CD14-positive monocyte (primary cell): ENCODE measurements around the gene AASDH. TPM values are rescaled to one million over a fixed set of nuclear protein-coding genes. Genes with fewer than 3 reads are reported as not detected.

Experiments used
- DNase-seq, 3 donors: peaks; one replicate each; pipeline ENCODE4 v3.0.0-alpha.2; 2011 to 2022
- H2AFZ ChIP-seq: 2 replicates; pipeline ENCODE4 v1.6.0; 2012; ENCODE audit warnings: mild to moderate bottlenecking, low read depth, low read length, inconsistent platforms; ENCODE audit not compliant: insufficient read depth, poor library complexity, severe bottlenecking
- H3K27ac ChIP-seq, 2 donors: 1 replicate in 1 of 2; 2 replicates in 1 of 2; pipeline ENCODE4 v1.5.1; 2012 to 2013; ENCODE audit warnings: low read length in 2 of 2, control low read depth in 1 of 2, inconsistent platforms in 1 of 2, low read depth in 1 of 2, mild to moderate bottlenecking in 1 of 2
- H3K27me3 ChIP-seq, 2 donors: one replicate each; pipeline versions ENCODE4 v1.6.0 to v1.6.1; 2011 to 2013; ENCODE audit warnings: low read length in 2 of 2; ENCODE audit not compliant: control insufficient read depth in 2 of 2, insufficient read depth in 2 of 2
- H3K36me3 ChIP-seq, 2 donors: replicated peaks in 1 of 2; 1 replicate in 1 of 2; 2 replicates in 1 of 2; pipeline versions ENCODE4 v1.5.1 to v1.6.1; 2012 to 2013; ENCODE audit warnings: low read length in 2 of 2, control low read depth in 1 of 2, inconsistent platforms in 1 of 2, mild to moderate bottlenecking in 1 of 2; ENCODE audit not compliant: insufficient read depth in 2 of 2, control insufficient read depth in 1 of 2
- H3K4me1 ChIP-seq, 2 donors: 1 replicate in 1 of 2; 2 replicates in 1 of 2; pipeline versions ENCODE4 v1.5.1 to v1.6.1; 2012 to 2013; ENCODE audit warnings: low read length in 2 of 2, control low read depth in 1 of 2, inconsistent platforms in 1 of 2, mild to moderate bottlenecking in 1 of 2, moderate library complexity in 1 of 2; ENCODE audit not compliant: insufficient read depth in 2 of 2, control insufficient read depth in 1 of 2
- H3K4me2 ChIP-seq: replicated peaks from 2 replicates; pipeline ENCODE3; 2012; ENCODE audit warnings: low read length, moderate library complexity, mild to moderate bottlenecking; ENCODE audit not compliant: poor library complexity, severe bottlenecking; ENCODE audit errors: extremely low read depth
- H3K4me3 ChIP-seq, 3 experiments: fragments of 200-600 bp in 1 of 3; sonication (generic) in 1 of 3; replicated peaks in 1 of 3; 1 replicate in 2 of 3; 2 replicates in 1 of 3; pipeline ENCODE4 v1.5.1; 2011 to 2013; ENCODE audit warnings: low read length in 3 of 3, mild to moderate bottlenecking in 3 of 3, control low read depth in 2 of 3, low read depth in 2 of 3, inconsistent platforms in 1 of 3, moderate library complexity in 1 of 3
- H3K79me2 ChIP-seq: 2 replicates; pipeline ENCODE4 v1.6.0; 2012; ENCODE audit warnings: mild to moderate bottlenecking, control low read depth, inconsistent platforms, low read length, moderate library complexity; ENCODE audit not compliant: insufficient read depth
- H3K9ac ChIP-seq: 2 replicates; pipeline ENCODE4 v1.6.0; 2017; ENCODE audit warnings: low read length, mild to moderate bottlenecking; ENCODE audit not compliant: insufficient read depth, poor library complexity, severe bottlenecking
- H3K9me3 ChIP-seq, 2 donors: replicated peaks in 1 of 2; 1 replicate in 1 of 2; 2 replicates in 1 of 2; pipeline versions ENCODE4 v1.5.1 to v1.6.1; 2012 to 2013; ENCODE audit warnings: low read length in 2 of 2, control low read depth in 1 of 2; ENCODE audit not compliant: control insufficient read depth in 1 of 2, insufficient read depth in 1 of 2
- H4K20me1 ChIP-seq: 2 replicates; pipeline ENCODE4 v1.6.0; 2012; ENCODE audit warnings: mild to moderate bottlenecking, low read length, control low read depth, moderate library complexity; ENCODE audit not compliant: insufficient read depth
- H3K27ac Mint-ChIP-seq, 7 donors: one replicate each; pipeline ENCODE4 v1.8.0; 2020; ENCODE audit warnings: mild to moderate bottlenecking in 7 of 7, mixed read lengths in 7 of 7, moderate library complexity in 6 of 7, inconsistent platforms in 2 of 7
- H3K27me3 Mint-ChIP-seq, 3 donors: one replicate each; pipeline ENCODE4 v1.8.0; 2021 to 2022; ENCODE audit warnings: low read depth in 3 of 3, mild to moderate bottlenecking in 3 of 3, mixed read lengths in 3 of 3, moderate library complexity in 3 of 3, inconsistent platforms in 1 of 3
- H3K36me3 Mint-ChIP-seq, 2 donors: one replicate each; pipeline ENCODE4 v1.8.0; 2020; ENCODE audit warnings: mixed read lengths in 2 of 2, inconsistent platforms in 1 of 2, mild to moderate bottlenecking in 1 of 2
- H3K4me1 Mint-ChIP-seq: one replicate; pipeline ENCODE4 v1.8.0; 2020; ENCODE audit warnings: mild to moderate bottlenecking, mixed read lengths
- H3K4me3 Mint-ChIP-seq, 2 donors: one replicate each; pipeline ENCODE4 v1.8.0; 2020; ENCODE audit warnings: mild to moderate bottlenecking in 2 of 2, mixed read lengths in 2 of 2, moderate library complexity in 1 of 2
- H3K9me3 Mint-ChIP-seq, 7 donors: one replicate each; pipeline ENCODE4 v1.8.0; 2020 to 2022; ENCODE audit warnings: mixed read lengths in 7 of 7, mild to moderate bottlenecking in 6 of 7, moderate library complexity in 6 of 7, inconsistent platforms in 2 of 7
- CTCF ChIP-seq: fragments of 200-600 bp; IDR thresholded peaks from one replicate; pipeline ENCODE4 v1.8.0; 2022; ENCODE audit warnings: antibody characterized with exemption, mild to moderate bottlenecking
- whole genome bisulfite sequencing: methylation state at CpG from one replicate; pipeline ENCODE4 v1.1.5; 2013; ENCODE audit warnings: missing lambda C conversion rate; ENCODE audit not compliant: insufficient coverage; 5-methylcytosine and 5-hydroxymethylcytosine counted together
- intact Hi-C, 2 donors: fragments of 100-400 bp; cut with micrococcal nuclease; formaldehyde crosslinking; loops; one replicate each; pipeline versions ENCODE4 v1.15.0 to v1.15.1; 2023
- polyA plus RNA-seq, 3 donors: library from polyadenylated mRNA; depleted of rRNA in 1 of 3; unstranded in 2 of 3; stranded (reverse) in 1 of 3; fragments of 300-500 nt in 2 of 3; fragments of >200 nt in 1 of 3; fragmentation: Illumina TruSeq in 2 of 3; gene quantifications; 1 replicate in 2 of 3; 2 replicates in 1 of 3; pipeline ENCODE4 v1.2.3, GENCODE V29; 2012 to 2021

AASDH gene
- polyA plus RNA-seq, 3 donors, result 5.9 to 6.9 (median 6.2) TPM

- Histone ChIP-seq H3K79me2 (peaks cover 52% of the 10 kb centered on the region), H3K4me1 (no peaks in the 10 kb centered on the region), H3K27me3 (no peaks in the 10 kb centered on the region), H3K36me3 (no peaks in the 10 kb centered on the region), H3K9me3 (no peaks in the 10 kb centered on the region), H2AFZ (no peak overlapping the region), H3K4me3 (no peak overlapping the region), H3K27ac (no peak overlapping the region), H3K9ac (no peak overlapping the region), H4K20me1 (no peaks in the 10 kb centered on the region), H3K4me2 (no peak overlapping the region)
- peaks cover 7% of the 10 kb centered on the region for H3K4me1 Mint-ChIP-seq
- DNase-seq, result no peak
- no peak overlapping the region for H3K27ac Mint-ChIP-seq
- H3K4me3 Mint-ChIP-seq, result no peak overlapping the region
- no peaks in the 10 kb centered on the region for H3K36me3 Mint-ChIP-seq
- no peaks in the 10 kb centered on the region for H3K9me3 Mint-ChIP-seq
- intact Hi-C loops, result loop anchor here in 1 of 2 donors (10.0 kb wide), 1 partner anchor 411 kb away; no protein-coding TSS in a partner anchor
- no peaks in the 10 kb centered on the region for H3K27me3 Mint-ChIP-seq
- WGBS, result 100% methylated on average over 3 of the region's 5 CpGs
- no peak for TF ChIP-seq CTCF
Measured at GRCh38 chr4:56424176-56424575, 36.9 kb upstream of the AASDH start.

GRCh38 chr4:56417396-56417795 lies 30.1 kb upstream of the AASDH start:
- no peaks in the 10 kb centered on the region for H3K27me3 ChIP-seq
- H3K4me2 ChIP-seq, result no peak overlapping the region
- no peak for TF ChIP-seq CTCF
- no peak for DNase-seq
- WGBS, result 100% methylated on average over 3 of the region's 3 CpGs
- no peak overlapping the region for H3K9ac ChIP-seq
- Mint-ChIP-seq H3K27ac (no peak overlapping the region), H3K4me3 (no peak overlapping the region), H3K9me3 (no peaks in the 10 kb centered on the region), H3K36me3 (no peaks in the 10 kb centered on the region), H3K27me3 (no peaks in the 10 kb centered on the region), H3K4me1 (peaks cover 7% of the 10 kb centered on the region)
- H3K79me2 ChIP-seq, result peaks cover 50% of the 10 kb centered on the region
- H2AFZ ChIP-seq, result no peak overlapping the region
- H3K4me1 ChIP-seq, result no peaks in the 10 kb centered on the region
- no peaks in the 10 kb centered on the region for H3K9me3 ChIP-seq
- H3K27ac ChIP-seq, result no peak overlapping the region
- H3K4me3 ChIP-seq, result no peak overlapping the region
- no peaks in the 10 kb centered on the region for H4K20me1 ChIP-seq
- intact Hi-C loops, result no loop called here
- H3K36me3 ChIP-seq, result no peaks in the 10 kb centered on the region
